Measurements from ENCODE around the gene ASTN2.

DNA sequence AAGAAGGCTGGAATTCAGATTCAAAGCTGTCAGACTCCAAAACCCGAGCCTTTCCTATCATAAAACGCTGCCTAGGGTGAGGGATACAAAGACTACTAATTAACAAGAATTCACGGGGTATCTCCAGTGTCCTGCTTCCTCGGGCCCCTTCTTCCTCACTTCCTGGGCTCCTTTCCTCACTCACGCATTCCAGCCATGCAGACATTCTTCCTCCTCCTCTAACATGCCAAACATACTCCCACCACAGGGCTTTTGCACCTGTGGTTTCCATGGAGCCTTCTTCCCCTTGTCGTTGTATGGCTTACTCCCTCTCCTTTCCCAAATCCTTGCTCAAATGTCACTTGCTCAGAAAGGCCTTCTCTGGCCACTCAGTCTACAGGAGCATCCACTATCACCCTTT lies 919.1 kb downstream of the ASTN2 start:
- TF ChIP-seq, protein P1, sequence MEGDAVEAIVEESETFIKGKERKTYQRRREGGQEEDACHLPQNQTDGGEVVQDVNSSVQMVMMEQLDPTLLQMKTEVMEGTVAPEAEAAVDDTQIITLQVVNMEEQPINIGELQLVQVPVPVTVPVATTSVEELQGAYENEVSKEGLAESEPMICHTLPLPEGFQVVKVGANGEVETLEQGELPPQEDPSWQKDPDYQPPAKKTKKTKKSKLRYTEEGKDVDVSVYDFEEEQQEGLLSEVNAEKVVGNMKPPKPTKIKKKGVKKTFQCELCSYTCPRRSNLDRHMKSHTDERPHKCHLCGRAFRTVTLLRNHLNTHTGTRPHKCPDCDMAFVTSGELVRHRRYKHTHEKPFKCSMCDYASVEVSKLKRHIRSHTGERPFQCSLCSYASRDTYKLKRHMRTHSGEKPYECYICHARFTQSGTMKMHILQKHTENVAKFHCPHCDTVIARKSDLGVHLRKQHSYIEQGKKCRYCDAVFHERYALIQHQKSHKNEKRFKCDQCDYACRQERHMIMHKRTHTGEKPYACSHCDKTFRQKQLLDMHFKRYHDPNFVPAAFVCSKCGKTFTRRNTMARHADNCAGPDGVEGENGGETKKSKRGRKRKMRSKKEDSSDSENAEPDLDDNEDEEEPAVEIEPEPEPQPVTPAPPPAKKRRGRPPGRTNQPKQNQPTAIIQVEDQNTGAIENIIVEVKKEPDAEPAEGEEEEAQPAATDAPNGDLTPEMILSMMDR (IDR thresholded peaks at IDR 0.05; ENCODE audit: insufficient read depth, low read depth, low read length) = no peak
- TF ChIP-seq EZH2 (IDR thresholded peaks at IDR 0.05; ENCODE audit: insufficient read depth, low read length) = no peak
